ENCODE measurements around the gene PIAS4. TPM values are rescaled to one million over a fixed set of nuclear protein-coding genes. Genes with fewer than 3 reads are reported as not detected.

PIAS4 gene
- total RNA-seq, 5 donors from 2014 or later (not counting 1 experiment from before 2014, with no cell fraction given) = 21.8 to 42.6 (median 31.4) TPM

DNA sequence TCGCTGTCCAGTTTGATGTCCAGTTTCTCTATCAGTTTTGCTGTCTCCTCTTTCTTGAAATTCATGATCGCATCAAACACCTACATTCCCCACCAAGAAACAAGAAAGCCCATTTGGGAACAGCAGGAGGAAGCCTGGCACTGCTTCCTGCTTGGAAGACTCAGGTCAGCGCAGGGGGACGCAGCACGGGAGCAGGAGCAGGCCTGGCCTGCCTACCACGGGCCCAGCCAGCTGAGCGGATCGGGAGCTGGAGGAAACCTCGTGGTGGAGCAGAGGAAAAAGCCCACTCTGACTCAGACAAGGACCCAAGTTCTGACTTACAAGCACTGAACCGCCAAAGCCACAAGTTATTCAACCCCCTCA lies 26.2 kb upstream of the PIAS4 start:
- no peaks in the 10 kb centered on the region for H3K27me3 ChIP-seq (replicated peaks in 1 of 2; ENCODE audit: control insufficient read depth in 2 of 2, extremely low read depth in 1 of 2, insufficient read depth in 2 of 2, low read length in 1 of 2)
- ChIA-PET CTCF (no interaction called here), POLR2A (interaction anchor here in 1 of 2 donors (0.6 kb wide), 1 partner anchor 25 kb away, joined by 13 read pairs; no protein-coding TSS in a partner anchor)
- ATAC-seq (replicated peaks in 1 of 4) (no peak), DNase-seq (peak in 1 of 35 experiments; percentile 15)
- Mint-ChIP-seq H3K27me3 (no peaks in the 10 kb centered on the region), H3K4me3 (no peak overlapping the region), H3K27ac (no peak overlapping the region), H3K9me3 (no peaks in the 10 kb centered on the region), H3K4me1 (peaks cover 44 to 51% (median 50%) of the 10 kb centered on the region in 3 donors), H3K36me3 (peaks cover 54% of the 10 kb centered on the region)
- 94% methylated on average over 10 of the region's 10 CpGs for WGBS (ENCODE audit: insufficient coverage)
- peaks cover 23 to 57% of the 10 kb centered on the region in 2 experiments for H3K4me1 ChIP-seq (ENCODE audit: control insufficient read depth in 1 of 2, extremely low read depth in 1 of 2, insufficient read depth in 2 of 2, low read length in 2 of 2)
- H3K4me3 ChIP-seq (ENCODE audit: control insufficient read depth in 1 of 2, extremely low read depth in 1 of 2, low read length in 1 of 2) = peak overlapping the region in 1 of 2 donors; percentile 6
- H3K27ac ChIP-seq (ENCODE audit: low read length) = no peak overlapping the region
- H3K36me3 ChIP-seq (ENCODE audit: control insufficient read depth in 2 of 2, extremely low read depth in 1 of 2, insufficient read depth in 1 of 2, low read length in 1 of 2) = peaks cover 66 to 77% of the 10 kb centered on the region in 2 donors
- H3K9me3 ChIP-seq = no peaks in the 10 kb centered on the region

DNA sequence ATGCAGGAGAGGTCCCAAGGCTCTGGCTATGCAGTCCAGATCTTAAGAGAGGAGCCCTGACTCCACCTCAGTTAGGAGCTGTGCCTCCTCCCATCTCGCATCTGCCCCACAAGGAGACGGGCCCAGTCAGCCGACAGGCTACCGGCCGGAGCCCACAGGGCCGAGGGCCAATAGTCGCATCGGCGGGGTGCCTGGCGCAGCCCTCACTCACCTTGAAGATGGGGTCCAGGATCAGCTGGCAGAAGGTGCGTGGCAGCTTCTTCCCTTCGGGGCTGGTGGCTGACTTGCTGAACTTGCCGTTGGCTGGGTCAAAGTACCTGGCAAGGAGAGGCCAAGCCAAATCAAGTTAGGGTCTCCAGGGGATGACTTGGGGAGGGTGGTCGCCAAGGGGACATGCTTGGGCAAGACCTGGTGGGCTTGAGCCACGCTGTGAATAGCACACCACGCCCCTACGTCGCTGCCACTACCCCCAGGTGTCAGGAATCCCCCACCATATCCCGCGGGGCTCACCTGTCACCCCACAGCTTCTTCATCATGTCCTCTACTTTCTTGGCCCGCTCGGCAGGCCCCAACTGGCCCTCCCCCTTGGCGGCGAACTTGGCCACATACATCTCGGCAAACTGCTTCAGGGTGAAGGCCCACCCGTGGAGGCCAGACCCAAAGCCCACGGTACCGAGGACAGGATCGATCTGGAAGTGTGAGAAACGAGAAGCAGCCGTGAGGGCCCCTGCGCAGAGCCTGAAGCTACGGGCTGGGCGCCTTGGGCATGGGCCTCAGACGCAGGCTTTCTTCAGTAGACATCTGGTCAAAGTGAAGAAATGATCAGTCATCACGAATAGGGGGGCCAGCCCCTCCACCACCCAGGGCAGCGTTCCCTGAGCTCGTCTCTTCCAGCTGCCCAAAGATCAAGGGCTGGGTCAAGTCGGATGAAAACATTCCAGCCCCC lies 25.5 kb upstream of the PIAS4 start:
- peaks cover 51% of the 10 kb centered on the region for H3K36me3 Mint-ChIP-seq
- peak overlapping the region; percentile 17 to 92 (median 39) for H3K4me3 Mint-ChIP-seq
- peaks cover 51 to 57% (median 56%) of the 10 kb centered on the region in 3 donors for H3K4me1 Mint-ChIP-seq
- H3K4me3 ChIP-seq (ENCODE audit: control insufficient read depth in 1 of 2, extremely low read depth in 1 of 2, low read length in 1 of 2) = peak overlapping the region in 1 of 2 donors; percentile 6
- H3K27ac ChIP-seq (ENCODE audit: low read length) = no peak overlapping the region
- H3K9me3 ChIP-seq = no peaks in the 10 kb centered on the region
- DNase-seq (peak in 1 of 35 experiments; percentile 16), ATAC-seq (replicated peaks in 1 of 4) (no peak)
- no peaks in the 10 kb centered on the region for H3K27me3 ChIP-seq (replicated peaks in 1 of 2; ENCODE audit: control insufficient read depth in 2 of 2, extremely low read depth in 1 of 2, insufficient read depth in 2 of 2, low read length in 1 of 2)
- no peaks in the 10 kb centered on the region for H3K27me3 Mint-ChIP-seq
- WGBS (ENCODE audit: insufficient coverage) = 88% methylated on average over 34 of the region's 39 CpGs
- H3K36me3 ChIP-seq (ENCODE audit: control insufficient read depth in 2 of 2, extremely low read depth in 1 of 2, insufficient read depth in 1 of 2, low read length in 1 of 2) = peaks cover 61 to 70% of the 10 kb centered on the region in 2 donors
- peaks cover 25 to 62% of the 10 kb centered on the region in 2 experiments for H3K4me1 ChIP-seq (ENCODE audit: control insufficient read depth in 1 of 2, extremely low read depth in 1 of 2, insufficient read depth in 2 of 2, low read length in 2 of 2)
- CTCF ChIA-PET = no interaction called here
- no peak overlapping the region for H3K27ac Mint-ChIP-seq
- no peaks in the 10 kb centered on the region for H3K9me3 Mint-ChIP-seq
- POLR2A ChIA-PET = interaction anchor here in 1 of 2 donors (0.6 kb wide), 2 partner anchors 25 to 100 kb away, joined by 4 to 13 read pairs; no protein-coding TSS in a partner anchor

GRCh38 chr19:3982701-3983541 lies 24.6 kb upstream of the PIAS4 start:
- Mint-ChIP-seq H3K4me1 (peaks cover 57 to 64% (median 64%) of the 10 kb centered on the region in 3 donors), H3K9me3 (no peaks in the 10 kb centered on the region), H3K36me3 (peaks cover 45% of the 10 kb centered on the region), H3K4me3 (peak overlapping the region; percentile 92 to 97 (median 95)), H3K27ac (peak overlapping the region; percentile 94 to 96), H3K27me3 (no peaks in the 10 kb centered on the region)
- 85% methylated on average over 30 of the region's 40 CpGs for WGBS (ENCODE audit: insufficient coverage)
- ChIA-PET CTCF (no interaction called here), POLR2A (interaction anchor here (0.5 to 0.6 kb wide), 2 partner anchors 99 to 353 kb away, joined by 3 to 4 read pairs; no protein-coding TSS in a partner anchor)
- H3K27me3 ChIP-seq (replicated peaks in 1 of 2; ENCODE audit: control insufficient read depth in 2 of 2, extremely low read depth in 1 of 2, insufficient read depth in 2 of 2, low read length in 1 of 2) = no peaks in the 10 kb centered on the region
- ATAC-seq (replicated peaks in 1 of 4) (no peak), DNase-seq (peak in 1 of 35 experiments; percentile 25)
- peak overlapping the region; percentile 92 for H3K27ac ChIP-seq (ENCODE audit: low read length)
- H3K9me3 ChIP-seq = no peaks in the 10 kb centered on the region
- peaks cover 30 to 71% of the 10 kb centered on the region in 2 experiments for H3K4me1 ChIP-seq (ENCODE audit: control insufficient read depth in 1 of 2, extremely low read depth in 1 of 2, insufficient read depth in 2 of 2, low read length in 2 of 2)
- H3K36me3 ChIP-seq (ENCODE audit: control insufficient read depth in 2 of 2, extremely low read depth in 1 of 2, insufficient read depth in 1 of 2, low read length in 1 of 2) = peaks cover 53 to 61% of the 10 kb centered on the region in 2 donors
- H3K4me3 ChIP-seq (ENCODE audit: control insufficient read depth in 1 of 2, extremely low read depth in 1 of 2, low read length in 1 of 2) = no peak overlapping the region

GRCh38 chr19:3983542-3983914 lies 24.0 kb upstream of the PIAS4 start:
- H3K27me3 ChIP-seq (replicated peaks in 1 of 2; ENCODE audit: control insufficient read depth in 2 of 2, extremely low read depth in 1 of 2, insufficient read depth in 2 of 2, low read length in 1 of 2) = no peaks in the 10 kb centered on the region
- ATAC-seq (replicated peaks in 1 of 4) (no peak), DNase-seq (no peak)
- H3K36me3 ChIP-seq (ENCODE audit: control insufficient read depth in 2 of 2, extremely low read depth in 1 of 2, insufficient read depth in 1 of 2, low read length in 1 of 2) = peaks cover 50 to 56% of the 10 kb centered on the region in 2 donors
- peak overlapping the region; percentile 94 to 96 for H3K27ac Mint-ChIP-seq
- 60% methylated on average over 5 of the region's 7 CpGs for WGBS (ENCODE audit: insufficient coverage)
- peaks cover 30 to 76% of the 10 kb centered on the region in 2 experiments for H3K4me1 ChIP-seq (ENCODE audit: control insufficient read depth in 1 of 2, extremely low read depth in 1 of 2, insufficient read depth in 2 of 2, low read length in 2 of 2)
- H3K4me3 ChIP-seq (ENCODE audit: control insufficient read depth in 1 of 2, extremely low read depth in 1 of 2, low read length in 1 of 2) = peak overlapping the region; percentile 89 to 90
- no peaks in the 10 kb centered on the region for H3K9me3 ChIP-seq
- peaks cover 41% of the 10 kb centered on the region for H3K36me3 Mint-ChIP-seq
- peaks cover 57 to 64% (median 62%) of the 10 kb centered on the region in 3 donors for H3K4me1 Mint-ChIP-seq
- H3K9me3 Mint-ChIP-seq = no peaks in the 10 kb centered on the region
- H3K27me3 Mint-ChIP-seq = no peaks in the 10 kb centered on the region
- peak overlapping the region; percentile 92 for H3K27ac ChIP-seq (ENCODE audit: low read length)
- POLR2A ChIA-PET = interaction anchor here in 1 of 2 donors (0.5 to 0.6 kb wide), 2 partner anchors 105 to 354 kb away, joined by 3 to 12 read pairs; no protein-coding TSS in a partner anchor
- CTCF ChIA-PET = no interaction called here
- H3K4me3 Mint-ChIP-seq = peak overlapping the region; percentile 92 to 97 (median 95)

DNA sequence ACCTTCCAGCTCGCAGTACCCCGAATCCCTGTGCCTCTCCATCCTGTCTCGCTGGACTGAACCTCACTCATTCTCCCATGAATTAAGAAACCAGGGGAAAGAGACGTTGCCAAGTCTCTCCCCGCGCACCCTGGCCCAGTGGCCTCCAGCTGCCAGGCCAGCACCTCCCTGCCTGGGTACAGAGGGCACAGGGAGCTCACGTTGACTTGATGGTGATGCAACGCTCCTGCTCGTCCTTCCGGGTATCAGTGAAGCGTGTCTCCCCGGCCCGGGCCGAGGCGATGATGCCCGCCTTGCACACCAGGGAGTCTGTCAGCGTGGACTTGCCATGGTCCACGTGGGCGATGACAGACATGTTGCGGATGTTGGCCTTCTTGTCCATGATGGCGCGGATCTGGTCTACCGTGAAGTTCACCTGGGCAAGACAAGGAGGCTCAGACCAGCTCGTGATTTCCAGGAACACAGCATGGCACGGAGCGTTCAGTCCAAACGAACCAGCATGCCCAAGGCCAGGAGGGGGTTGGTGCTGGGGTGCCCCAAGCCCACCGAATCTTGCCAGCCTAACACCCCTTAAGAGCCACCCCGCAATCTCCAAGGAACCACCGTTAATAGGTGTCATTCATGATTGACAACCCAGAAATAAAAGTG lies 23.5 kb upstream of the PIAS4 start:
- no peak for ATAC-seq (replicated peaks in 1 of 4)
- Histone ChIP-seq H3K4me3 (ENCODE audit: control insufficient read depth in 1 of 2, extremely low read depth in 1 of 2, low read length in 1 of 2) (peak overlapping the region; percentile 89 to 90), H3K27ac (ENCODE audit: low read length) (peak overlapping the region; percentile 92), H3K9me3 (no peaks in the 10 kb centered on the region), H3K36me3 (ENCODE audit: control insufficient read depth in 2 of 2, extremely low read depth in 1 of 2, insufficient read depth in 1 of 2, low read length in 1 of 2) (peaks cover 47 to 52% of the 10 kb centered on the region in 2 donors), H3K4me1 (ENCODE audit: control insufficient read depth in 1 of 2, extremely low read depth in 1 of 2, insufficient read depth in 2 of 2, low read length in 2 of 2) (peaks cover 30 to 76% of the 10 kb centered on the region in 2 experiments), H3K27me3 (replicated peaks in 1 of 2; ENCODE audit: control insufficient read depth in 2 of 2, extremely low read depth in 1 of 2, insufficient read depth in 2 of 2, low read length in 1 of 2) (no peaks in the 10 kb centered on the region)
- WGBS (ENCODE audit: insufficient coverage) = 23% methylated on average over 27 of the region's 30 CpGs
- ChIA-PET POLR2A (interaction anchor here (0.5 to 0.6 kb wide), 3 partner anchors 105 to 547 kb away, joined by 3 to 12 read pairs (median 4); no protein-coding TSS in a partner anchor), CTCF (no interaction called here)
- Mint-ChIP-seq H3K9me3 (no peaks in the 10 kb centered on the region), H3K4me3 (peak overlapping the region; percentile 92 to 97 (median 95)), H3K27ac (peak overlapping the region; percentile 94 to 96), H3K36me3 (peaks cover 41% of the 10 kb centered on the region), H3K4me1 (peaks cover 57 to 62% (median 60%) of the 10 kb centered on the region in 3 donors), H3K27me3 (no peaks in the 10 kb centered on the region)
- DNase-seq = peak in 2 of 35 experiments; percentile 13 to 42

All from T-cell (primary cell).